Neural progenitor cell (in vitro differentiated cells): ENCODE measurements around the gene ERC2.

ENCODE experiments used
- CTCF ChIP-seq: fragments of 200-600 bp; sonication (generic); IDR thresholded peaks from 2 replicates; pipeline ENCODE4 v1.5.1; 2017; ENCODE audit warnings: antibody characterized with exemption, mild to moderate bottlenecking
- EZH2 ChIP-seq: fragments of 200-600 bp; sonication (generic); IDR thresholded peaks from 2 replicates; pipeline ENCODE4 v1.6.1; 2017; ENCODE audit warnings: antibody characterized with exemption, mild to moderate bottlenecking, moderate library complexity
- EZH2phosphoT487 ChIP-seq: fragments of 200-600 bp; sonication (generic); IDR thresholded peaks from 2 replicates; pipeline ENCODE4 v1.6.1; 2017; ENCODE audit warnings: antibody characterized with exemption

- TF ChIP-seq CTCF (no peak), EZH2 (no peak), EZH2phosphoT487 (no peak)
These were observed 159.8 kb downstream of the ERC2 start for GRCh38 chr3:56308471-56308870.
